GM10266 (cell line): ENCODE results near the gene DDAH1.

Experiments
- DNase-seq: peaks from one replicate; pipeline ENCODE4 v3.0.0; 2012; ENCODE audit errors: extremely low spot score
- CTCF ChIP-seq: IDR thresholded peaks from 2 replicates; pipeline ENCODE4 v1.5.1; 2012; ENCODE audit warnings: mild to moderate bottlenecking, low read depth; ENCODE audit not compliant: control insufficient read depth, insufficient read depth; ENCODE audit errors: missing control alignments

Gene DDAH1

GRCh38 chr1:85451236-85451830, 13.6 kb downstream of the DDAH1 start:
- no peak for DNase-seq
- no peak for TF ChIP-seq CTCF

DNA sequence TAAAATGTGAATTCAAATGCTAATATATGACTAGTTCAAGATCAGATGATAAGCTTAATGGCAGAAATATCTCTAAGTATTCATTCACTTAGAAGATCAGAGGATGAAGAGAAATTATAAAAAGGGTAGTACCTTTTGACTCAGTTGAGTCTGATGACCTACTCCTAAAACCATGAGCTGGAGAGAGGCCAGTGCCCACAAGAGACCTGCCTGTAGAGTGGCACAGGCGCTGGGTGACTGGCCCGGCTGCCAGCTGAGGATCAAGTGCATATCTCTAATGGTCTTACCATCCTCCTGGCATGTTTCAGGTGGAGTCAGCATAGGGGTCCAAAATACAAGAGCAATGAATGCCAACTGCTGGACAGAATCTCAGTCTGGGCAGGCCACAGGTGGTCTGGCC, 14.1 kb downstream of the DDAH1 start:
- TF ChIP-seq CTCF, result no peak
- DNase-seq, result no peak

GRCh38 chr1:85449356-85449755, 15.6 kb downstream of the DDAH1 start:
- TF ChIP-seq CTCF, result no peak
- no peak for DNase-seq

DNA sequence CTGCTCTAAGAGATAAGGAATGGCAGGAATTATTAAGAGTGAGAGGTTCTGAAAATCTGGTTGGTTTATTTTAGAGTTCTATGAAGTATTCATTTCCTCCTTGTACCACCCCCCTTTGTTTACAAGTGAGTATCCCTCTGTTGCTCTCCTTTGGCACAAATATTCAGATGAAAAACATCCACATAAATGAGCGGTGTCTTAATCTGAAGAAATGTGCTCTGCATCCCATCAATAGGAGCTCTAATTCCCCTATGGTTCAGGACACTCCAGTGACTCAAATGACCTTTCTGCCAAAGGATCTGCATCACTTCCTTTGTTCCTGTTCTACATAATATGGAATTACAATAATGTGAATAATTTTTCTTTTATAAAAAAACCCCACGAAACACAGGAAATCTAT, 16.6 kb downstream of the DDAH1 start:
- DNase-seq, result no peak
- TF ChIP-seq CTCF, result no peak

- no peak for TF ChIP-seq CTCF
- DNase-seq, result no peak
Observed at GRCh38 chr1:85447006-85447943, 17.7 kb downstream of the DDAH1 start.

DNA sequence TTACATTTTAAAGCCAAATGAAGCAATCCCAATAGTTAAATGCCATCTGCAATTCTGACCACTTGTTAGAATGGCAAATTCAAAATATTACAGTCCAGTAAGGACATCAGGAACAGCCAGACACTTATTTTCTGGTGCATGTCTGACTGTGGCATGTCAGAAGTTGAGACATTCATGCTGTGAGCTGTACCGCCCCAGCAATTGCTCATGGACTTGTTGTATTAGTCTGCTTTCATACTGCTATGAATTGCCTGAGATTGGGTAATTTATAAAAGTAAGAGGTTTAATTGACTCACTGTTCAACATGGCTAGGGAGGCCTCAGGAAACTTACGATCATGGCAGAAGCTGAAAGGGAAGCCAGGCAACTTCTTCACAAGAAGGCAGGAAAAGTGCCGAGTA, 19.1 kb downstream of the DDAH1 start:
- DNase-seq, result no peak
- no peak for TF ChIP-seq CTCF

DNA sequence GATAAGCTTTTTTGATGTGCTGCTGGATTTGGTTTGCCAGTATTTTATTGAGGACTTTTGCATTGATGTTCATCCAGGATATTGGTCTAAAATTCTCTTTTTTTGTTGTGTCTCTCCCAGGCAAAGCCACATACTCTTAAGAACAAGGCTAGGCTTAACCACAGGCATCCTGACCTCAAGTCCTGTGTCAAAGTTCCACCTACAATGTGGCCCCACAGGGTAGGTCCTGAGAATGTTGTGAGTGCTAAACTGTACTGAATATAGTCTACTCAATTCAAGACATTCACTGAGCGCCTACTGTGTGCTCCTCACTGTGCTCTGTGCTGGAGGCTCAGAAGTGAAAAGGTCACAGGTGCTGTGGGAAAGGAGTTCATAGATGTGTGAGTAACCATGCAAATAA, 20.6 kb downstream of the DDAH1 start:
- TF ChIP-seq CTCF, result no peak
- no peak for DNase-seq
